Trophoblast cell (in vitro differentiated cells and primary cell): Measurements from ENCODE around the gene C7orf57.

ENCODE experiments used
- DNase-seq, 2 donors: peaks; one replicate each; pipeline ENCODE4 v3.0.0-alpha.2; 2016
- H2AFZ ChIP-seq: 2 replicates; pipeline ENCODE4 v1.6.1; 2013; ENCODE audit warnings: low read length, moderate library complexity, mild to moderate bottlenecking; ENCODE audit not compliant: insufficient read depth, poor library complexity
- H2AK5ac ChIP-seq: 2 replicates; pipeline ENCODE4 v1.6.1; 2013; ENCODE audit warnings: mild to moderate bottlenecking, low read length
- H2BK120ac ChIP-seq: 2 replicates; pipeline ENCODE4 v1.6.1; 2013; ENCODE audit warnings: low read length, mild to moderate bottlenecking, moderate library complexity; ENCODE audit not compliant: insufficient read depth, poor library complexity
- H2BK12ac ChIP-seq: 2 replicates; pipeline ENCODE4 v1.6.1; 2013; ENCODE audit warnings: mild to moderate bottlenecking, low read length, moderate library complexity
- H2BK5ac ChIP-seq: 2 replicates; pipeline ENCODE4 v1.6.1; 2013; ENCODE audit warnings: low read length, low read depth, moderate library complexity, mild to moderate bottlenecking; ENCODE audit not compliant: poor library complexity
- H3K14ac ChIP-seq: 2 replicates; pipeline ENCODE4 v1.6.1; 2013; ENCODE audit warnings: mild to moderate bottlenecking, low read length
- H3K18ac ChIP-seq: 2 replicates; pipeline ENCODE4 v1.6.1; 2013; ENCODE audit warnings: mild to moderate bottlenecking, low read length
- H3K23ac ChIP-seq: 2 replicates; pipeline ENCODE4 v1.6.1; 2013; ENCODE audit warnings: low read length
- H3K27ac ChIP-seq: 2 replicates; pipeline ENCODE4 v1.5.1; 2013; ENCODE audit warnings: low read depth, mild to moderate bottlenecking, inconsistent platforms, low read length, moderate library complexity
- H3K27me3 ChIP-seq: 2 replicates; pipeline ENCODE4 v1.6.1; 2013; ENCODE audit warnings: inconsistent platforms, mild to moderate bottlenecking, low read length, moderate library complexity; ENCODE audit not compliant: insufficient read depth
- H3K36me3 ChIP-seq, 2 experiments: 1 replicate in 1 of 2; 2 replicates in 1 of 2; pipeline ENCODE4 v1.6.1; 2013; ENCODE audit warnings: low read length in 2 of 2, mild to moderate bottlenecking in 2 of 2, moderate library complexity in 1 of 2; ENCODE audit not compliant: insufficient read depth in 2 of 2, control insufficient read depth in 1 of 2
- H3K4ac ChIP-seq: 2 replicates; pipeline ENCODE4 v1.6.1; 2013; ENCODE audit warnings: low read depth, mild to moderate bottlenecking, low read length, moderate library complexity
- H3K4me1 ChIP-seq, 2 experiments: 1 replicate in 1 of 2; 2 replicates in 1 of 2; pipeline ENCODE4 v1.6.1; 2013; ENCODE audit warnings: low read length in 2 of 2, mild to moderate bottlenecking in 2 of 2, moderate library complexity in 1 of 2; ENCODE audit not compliant: insufficient read depth in 2 of 2, control insufficient read depth in 1 of 2
- H3K4me2 ChIP-seq: 2 replicates; pipeline ENCODE4 v1.6.1; 2013; ENCODE audit warnings: inconsistent platforms, mild to moderate bottlenecking, low read length, moderate library complexity
- H3K4me3 ChIP-seq: 2 replicates; pipeline ENCODE4 v1.5.1; 2013; ENCODE audit warnings: mild to moderate bottlenecking, low read depth, low read length, inconsistent platforms
- H3K79me1 ChIP-seq: one replicate; pipeline ENCODE4 v1.6.1; 2013; ENCODE audit warnings: low read length
- H3K79me2 ChIP-seq: 2 replicates; pipeline ENCODE4 v1.6.1; 2013; ENCODE audit warnings: low read length, mild to moderate bottlenecking; ENCODE audit not compliant: control insufficient read depth, insufficient read depth, poor library complexity
- H3K9ac ChIP-seq: 2 replicates; pipeline ENCODE4 v1.6.1; 2013; ENCODE audit warnings: mild to moderate bottlenecking, low read length
- H3K9me3 ChIP-seq: 2 replicates; pipeline ENCODE4 v1.6.1; 2013; ENCODE audit warnings: low read depth, mild to moderate bottlenecking, control low read depth, inconsistent platforms, low read length; ENCODE audit not compliant: insufficient read depth
- H4K12ac ChIP-seq: 2 replicates; pipeline ENCODE4 v1.6.1; 2013; ENCODE audit warnings: low read depth, mild to moderate bottlenecking, low read length, moderate library complexity
- H4K8ac ChIP-seq: 2 replicates; pipeline ENCODE4 v1.6.1; 2013; ENCODE audit warnings: low read depth, mild to moderate bottlenecking, low read length, moderate library complexity
- H4K91ac ChIP-seq: one replicate; pipeline ENCODE4 v1.6.1; 2013; ENCODE audit warnings: low read depth, mild to moderate bottlenecking, low read length, moderate library complexity
- WGBS: extraction: QIAGEN DNeasy Blood & Tissue Kit; methylation state at CpG from one replicate; pipeline ENCODE4 v1.1.7; 2013; ENCODE audit warnings: missing lambda C conversion rate; ENCODE audit not compliant: insufficient read length, insufficient coverage; ENCODE audit errors: extremely low coverage; 5-methylcytosine and 5-hydroxymethylcytosine counted together

C7orf57 gene

GRCh38 chr7:48109848-48110663 lies 74.7 kb downstream of the C7orf57 start:
- Histone ChIP-seq H2BK120ac (no peak overlapping the region), H3K36me3 (peaks cover 27 to 36% of the 10 kb centered on the region in 2 experiments), H2AK5ac (no peak overlapping the region), H2AFZ (no peak overlapping the region), H3K79me1 (peaks cover 6% of the 10 kb centered on the region), H2BK12ac (no peak overlapping the region), H3K23ac (no peak overlapping the region), H3K14ac (no peak overlapping the region), H3K79me2 (no peaks in the 10 kb centered on the region), H3K9ac (no peak overlapping the region), H3K27ac (no peak overlapping the region), H4K12ac (no peak overlapping the region), H3K18ac (no peak overlapping the region), H3K4ac (no peak overlapping the region), H3K4me3 (no peak overlapping the region), H3K4me2 (no peak overlapping the region), H3K9me3 (no peaks in the 10 kb centered on the region), H4K91ac (no peak overlapping the region), H2BK5ac (no peak overlapping the region), H4K8ac (no peak overlapping the region), H3K4me1 (peaks cover 9% of the 10 kb centered on the region in 2 experiments), H3K27me3 (no peaks in the 10 kb centered on the region)
- peak; percentile 90 to 98 for DNase-seq
- no CpG with 5 or more reads among the region's 9 CpGs for WGBS

GRCh38 chr7:48110868-48111267 lies 75.5 kb downstream of the C7orf57 start:
- Histone ChIP-seq H2AFZ (no peak overlapping the region), H3K23ac (no peak overlapping the region), H3K36me3 (peaks cover 22 to 30% of the 10 kb centered on the region in 2 experiments), H3K4me1 (peaks cover 9% of the 10 kb centered on the region in 2 experiments), H3K4ac (no peak overlapping the region), H3K4me2 (no peak overlapping the region), H3K14ac (no peak overlapping the region), H4K12ac (no peak overlapping the region), H4K8ac (no peak overlapping the region), H3K79me1 (peaks cover 6% of the 10 kb centered on the region), H2AK5ac (no peak overlapping the region), H2BK120ac (no peak overlapping the region), H3K9me3 (no peaks in the 10 kb centered on the region), H3K9ac (no peak overlapping the region), H3K27ac (no peak overlapping the region), H2BK5ac (no peak overlapping the region), H3K4me3 (no peak overlapping the region), H2BK12ac (no peak overlapping the region), H3K79me2 (no peaks in the 10 kb centered on the region), H3K18ac (no peak overlapping the region), H4K91ac (no peak overlapping the region), H3K27me3 (no peaks in the 10 kb centered on the region)
- no CpG with 5 or more reads among the region's 4 CpGs for WGBS
- DNase-seq: no peak
